CD4-positive, alpha-beta T cell treated with Interleukin-12 subunit alpha and Interleukin-12 subunit beta, for 1 hour (primary cell): ENCODE measurements around the gene ENPP1.
A peak's percentile ranks its signal among the peaks of the same experiment; 100 is the strongest.
"Not testable (repeated sequence)": the region's sequence is repeated elsewhere in the genome, so short reads cannot be mapped to it uniquely, and the experiment has no call there.

Experiments
- DNase-seq: peaks from one replicate; pipeline ENCODE4 v3.0.0-alpha.2; 2020

ENPP1 gene

GRCh38 chr6:131885237-131885636 lies 77.4 kb downstream of the ENPP1 start:
- no peak for DNase-seq

- no peak for DNase-seq
These were observed 78.7 kb downstream of the ENPP1 start for GRCh38 chr6:131886517-131886916.

GRCh38 chr6:131890091-131890490 lies 82.3 kb downstream of the ENPP1 start:
- no peak for DNase-seq

GRCh38 chr6:131893198-131893597 lies 85.4 kb downstream of the ENPP1 start:
- no peak for DNase-seq

GRCh38 chr6:131894493-131895424 lies 86.9 kb downstream of the ENPP1 start:
- DNase-seq, result no peak

GRCh38 chr6:131897050-131897435 lies 89.2 kb downstream of the ENPP1 start:
- no peak for DNase-seq

GRCh38 chr6:131897621-131898020 lies 89.8 kb downstream of the ENPP1 start:
- DNase-seq, result no peak

- no peak for DNase-seq
These were observed 90.9 kb downstream of the ENPP1 start for GRCh38 chr6:131898718-131899117.

GRCh38 chr6:131900231-131900630 lies 92.4 kb downstream of the ENPP1 start:
- no peak for DNase-seq

GRCh38 chr6:131901326-131901873 lies 93.6 kb downstream of the ENPP1 start:
- not testable (repeated sequence) for DNase-seq

- DNase-seq, result not testable (repeated sequence)
These were observed 95.9 kb downstream of the ENPP1 start for GRCh38 chr6:131903734-131904133.

GRCh38 chr6:131908787-131909186 lies 101.0 kb downstream of the ENPP1 start:
- not testable (repeated sequence) for DNase-seq

- peak; percentile 71 for DNase-seq
These were observed 101.8 kb downstream of the ENPP1 start for GRCh38 chr6:131909408-131910218.

- no peak for DNase-seq
These were observed 102.4 kb downstream of the ENPP1 start for GRCh38 chr6:131910219-131910589.

GRCh38 chr6:131910956-131911355 lies 103.1 kb downstream of the ENPP1 start:
- no peak for DNase-seq

- no peak for DNase-seq
These were observed 104.1 kb downstream of the ENPP1 start for GRCh38 chr6:131911951-131912350.

- no peak for DNase-seq
These were observed 106.4 kb downstream of the ENPP1 start for GRCh38 chr6:131914234-131914633.

GRCh38 chr6:131914967-131915751 lies 107.3 kb downstream of the ENPP1 start:
- DNase-seq, result peak; percentile 49

- not testable (repeated sequence) for DNase-seq
These were observed 108.4 kb downstream of the ENPP1 start for GRCh38 chr6:131916091-131916796.

GRCh38 chr6:131916847-131917246 lies 109.0 kb downstream of the ENPP1 start:
- no peak for DNase-seq

- no peak for DNase-seq
These were observed 109.5 kb downstream of the ENPP1 start for GRCh38 chr6:131917318-131917717.
